ENCODE measurements around the gene OPN5. TPM values are rescaled to one million over a fixed set of nuclear protein-coding genes. Genes with fewer than 3 reads are reported as not detected.
"Not testable (repeated sequence)": the region's sequence is repeated elsewhere in the genome, so short reads cannot be mapped to it uniquely, and the experiment has no call there.

The OPN5 gene
- total RNA-seq, 4 donors from 2014 or later, result not detected

GRCh38 chr6:47740714-47741113, 41.1 kb upstream of the OPN5 start:
- no peak overlapping the region for H3K4me3 ChIP-seq
- TF ChIP-seq EP300 (IDR thresholded peaks at IDR 0.05) (no peak), POLR2A (IDR thresholded peaks at IDR 0.05; ENCODE audit: low read depth) (no peak), POLR2AphosphoS5 (IDR thresholded peaks at IDR 0.05) (no peak)
- 94% methylated on average over 1 of the region's 1 CpG for WGBS
- no peak overlapping the region for H3K27ac ChIP-seq (replicated peaks in 1 of 4)
- H3K9me3 ChIP-seq, result no peaks in the 10 kb centered on the region
- DNase-seq (ENCODE audit: extremely low spot score), result no peak
- peaks cover 5 to 10% (median 8%) of the 10 kb centered on the region in 4 donors for H3K4me1 ChIP-seq
- intact Hi-C loops (cut with DNase I), result no loop called here
- H3K27me3 ChIP-seq, result no peaks in the 10 kb centered on the region
- no peaks in the 10 kb centered on the region for H3K36me3 ChIP-seq

GRCh38 chr6:47741807-47742206, 40.0 kb upstream of the OPN5 start:
- H3K9me3 ChIP-seq, result no peaks in the 10 kb centered on the region
- DNase-seq (ENCODE audit: extremely low spot score), result no peak
- TF ChIP-seq POLR2A (IDR thresholded peaks at IDR 0.05; ENCODE audit: low read depth) (no peak), EP300 (IDR thresholded peaks at IDR 0.05) (no peak), CTCF (IDR thresholded peaks at IDR 0.05) (no peak), POLR2AphosphoS5 (IDR thresholded peaks at IDR 0.05) (no peak)
- intact Hi-C loops (cut with DNase I), result no loop called here
- peaks cover 5 to 10% (median 8%) of the 10 kb centered on the region in 4 donors for H3K4me1 ChIP-seq
- 47% methylated on average over 2 of the region's 2 CpGs for WGBS
- no peak overlapping the region for H3K27ac ChIP-seq (replicated peaks in 1 of 4)
- H3K27me3 ChIP-seq, result no peaks in the 10 kb centered on the region
- no peaks in the 10 kb centered on the region for H3K36me3 ChIP-seq
- H3K4me3 ChIP-seq, result no peak overlapping the region

GRCh38 chr6:47743744-47744143, 38.1 kb upstream of the OPN5 start:
- Histone ChIP-seq H3K27ac (replicated peaks in 1 of 4) (no peak overlapping the region), H3K27me3 (no peaks in the 10 kb centered on the region), H3K4me3 (no peak overlapping the region), H3K9me3 (no peaks in the 10 kb centered on the region), H3K36me3 (no peaks in the 10 kb centered on the region), H3K4me1 (peaks cover 2 to 10% (median 7%) of the 10 kb centered on the region in 4 donors)
- TF ChIP-seq CTCF (IDR thresholded peaks at IDR 0.05), result no peak
- no peak for DNase-seq (ENCODE audit: extremely low spot score)
- intact Hi-C loops (cut with DNase I), result no loop called here

GRCh38 chr6:47745269-47745668, 36.6 kb upstream of the OPN5 start:
- H3K4me3 ChIP-seq; intact Hi-C loops (cut with DNase I); H3K9me3 ChIP-seq; H3K36me3 ChIP-seq; H3K27me3 ChIP-seq; H3K27ac ChIP-seq (replicated peaks in 1 of 4); DNase-seq (ENCODE audit: extremely low spot score): not testable (repeated sequence)
- WGBS, result 95% methylated on average over 3 of the region's 3 CpGs
- H3K4me1 ChIP-seq, result peaks cover 2 to 10% (median 7%) of the 10 kb centered on the region in 4 donors

GRCh38 chr6:47749757-47750156, 32.1 kb upstream of the OPN5 start:
- DNase-seq (ENCODE audit: extremely low spot score), result no peak
- intact Hi-C loops (cut with DNase I), result no loop called here
- no peak overlapping the region for H3K27ac ChIP-seq (replicated peaks in 1 of 4)
- no peaks in the 10 kb centered on the region for H3K27me3 ChIP-seq
- 42% methylated on average over 1 of the region's 1 CpG for WGBS
- H3K4me1 ChIP-seq, result no peaks in the 10 kb centered on the region
- TF ChIP-seq POLR2A (IDR thresholded peaks at IDR 0.05; ENCODE audit: low read depth) (no peak), EP300 (IDR thresholded peaks at IDR 0.05) (no peak), CTCF (IDR thresholded peaks at IDR 0.05) (no peak), POLR2AphosphoS5 (IDR thresholded peaks at IDR 0.05) (no peak)
- H3K9me3 ChIP-seq, result no peaks in the 10 kb centered on the region
- no peaks in the 10 kb centered on the region for H3K36me3 ChIP-seq
- no peak overlapping the region for H3K4me3 ChIP-seq

- intact Hi-C loops (cut with DNase I), result no loop called here
- WGBS, result 80% methylated on average over 1 of the region's 1 CpG
- no peak for TF ChIP-seq CTCF (IDR thresholded peaks at IDR 0.05)
- TF ChIP-seq EP300 (IDR thresholded peaks at IDR 0.05), result no peak
- no peak for TF ChIP-seq POLR2A (IDR thresholded peaks at IDR 0.05; ENCODE audit: low read depth)
- no peak for TF ChIP-seq POLR2AphosphoS5 (IDR thresholded peaks at IDR 0.05)
- Histone ChIP-seq H3K4me1 (no peaks in the 10 kb centered on the region), H3K27ac (replicated peaks in 1 of 4) (no peak overlapping the region), H3K9me3 (no peaks in the 10 kb centered on the region), H3K27me3 (no peaks in the 10 kb centered on the region), H3K36me3 (no peaks in the 10 kb centered on the region), H3K4me3 (no peak overlapping the region)
- no peak for DNase-seq (ENCODE audit: extremely low spot score)
Measured at GRCh38 chr6:47752801-47753200, 29.0 kb upstream of the OPN5 start.

Data from esophagus muscularis mucosa (tissue), 4 donors.